ENCODE data around the gene DNAJC18.

DNA sequence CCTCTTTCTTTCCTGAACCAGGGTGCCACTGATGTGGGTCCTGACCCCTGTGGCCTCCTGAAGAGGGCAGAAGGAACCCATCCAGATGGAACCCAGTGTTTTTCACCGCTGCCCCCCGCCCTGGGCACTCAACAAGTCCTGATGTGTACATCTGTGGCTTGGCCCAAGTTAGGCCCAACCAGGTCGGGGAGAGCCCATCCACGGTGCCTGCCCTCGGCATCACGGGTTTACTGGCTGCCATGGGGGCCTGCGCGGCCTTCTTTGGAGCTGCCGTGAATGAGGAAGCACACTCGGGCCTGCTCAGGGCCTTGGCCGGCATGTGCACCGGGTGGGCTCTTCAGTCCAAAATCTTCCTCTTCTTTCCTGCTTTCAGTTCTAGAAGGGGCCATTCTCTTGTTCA lies 17.5 kb upstream of the DNAJC18 start:
- TF ChIP-seq CTCF (IDR thresholded peaks at IDR 0.05) (no peak), POLR2A (IDR thresholded peaks at IDR 0.05) (no peak)
